C4-2B (cell line): ENCODE measurements around the gene MYL7.

ENCODE experiments used
- ZFX ChIP-seq: fragments of 450-650 bp; IDR thresholded peaks from 2 replicates; pipeline ENCODE4 v1.6.1; 2017
- TF ChIP-seq, protein P1 (sequence below): fragments of 450-650 bp; conservative IDR thresholded peaks from 2 replicates; pipeline ENCODE4 v1.5.1; 2017; ENCODE audit warnings: mild to moderate bottlenecking

DNA sequence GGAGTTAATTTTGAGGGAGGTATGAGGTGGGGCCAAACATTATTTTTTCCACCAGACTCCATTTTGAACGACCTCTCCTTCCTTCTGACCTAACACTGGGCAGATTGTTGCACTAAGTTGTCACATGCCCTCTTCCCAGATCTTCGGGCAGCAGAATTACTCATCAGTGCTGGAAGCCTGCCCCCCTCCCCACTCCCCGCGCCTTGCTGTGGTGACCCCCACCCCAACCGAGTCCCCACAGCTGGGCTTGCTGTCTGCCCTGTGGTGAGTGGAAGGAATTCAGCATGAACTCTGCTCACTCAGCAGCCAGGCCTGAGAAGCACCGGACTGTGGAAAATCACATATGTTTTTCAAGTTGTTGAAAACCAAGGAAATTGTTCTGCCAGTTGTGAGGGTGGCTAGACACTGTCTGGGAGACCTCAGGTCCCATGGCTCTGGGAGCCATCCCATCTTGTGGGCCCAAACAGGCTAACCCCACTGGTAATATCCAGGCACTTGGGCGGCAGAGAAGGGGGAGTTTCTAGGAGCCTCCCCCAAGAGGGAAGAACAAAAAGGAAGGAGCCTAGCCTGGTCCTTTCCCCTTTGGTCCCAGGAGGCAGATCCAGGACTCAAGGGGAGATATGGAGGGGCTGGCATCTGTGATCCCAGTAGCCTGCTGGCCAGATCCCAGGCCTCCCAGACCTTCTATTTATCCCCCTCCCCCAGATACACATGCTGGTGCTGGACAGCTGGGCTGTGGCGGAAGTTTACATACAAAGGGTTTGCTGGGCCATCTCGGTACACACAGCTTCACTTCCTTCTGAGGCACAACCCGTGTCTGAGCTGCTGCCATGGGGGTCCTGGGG is 40.5 kb downstream of the MYL7 start:
- TF ChIP-seq, protein P1, sequence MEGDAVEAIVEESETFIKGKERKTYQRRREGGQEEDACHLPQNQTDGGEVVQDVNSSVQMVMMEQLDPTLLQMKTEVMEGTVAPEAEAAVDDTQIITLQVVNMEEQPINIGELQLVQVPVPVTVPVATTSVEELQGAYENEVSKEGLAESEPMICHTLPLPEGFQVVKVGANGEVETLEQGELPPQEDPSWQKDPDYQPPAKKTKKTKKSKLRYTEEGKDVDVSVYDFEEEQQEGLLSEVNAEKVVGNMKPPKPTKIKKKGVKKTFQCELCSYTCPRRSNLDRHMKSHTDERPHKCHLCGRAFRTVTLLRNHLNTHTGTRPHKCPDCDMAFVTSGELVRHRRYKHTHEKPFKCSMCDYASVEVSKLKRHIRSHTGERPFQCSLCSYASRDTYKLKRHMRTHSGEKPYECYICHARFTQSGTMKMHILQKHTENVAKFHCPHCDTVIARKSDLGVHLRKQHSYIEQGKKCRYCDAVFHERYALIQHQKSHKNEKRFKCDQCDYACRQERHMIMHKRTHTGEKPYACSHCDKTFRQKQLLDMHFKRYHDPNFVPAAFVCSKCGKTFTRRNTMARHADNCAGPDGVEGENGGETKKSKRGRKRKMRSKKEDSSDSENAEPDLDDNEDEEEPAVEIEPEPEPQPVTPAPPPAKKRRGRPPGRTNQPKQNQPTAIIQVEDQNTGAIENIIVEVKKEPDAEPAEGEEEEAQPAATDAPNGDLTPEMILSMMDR = no peak
- TF ChIP-seq ZFX = no peak
